SK-N-MC (cell line): ENCODE measurements around the gene HIF1A.

Source experiments
- EZH2 ChIP-seq: fragments of 200-600 bp; sonication (generic); IDR thresholded peaks from one replicate; pipeline ENCODE4 v1.6.1; 2017; ENCODE audit warnings: antibody characterized with exemption
- FOXP2 ChIP-seq: optimal IDR thresholded peaks from 2 replicates; pipeline ENCODE3; 2011; ENCODE audit warnings: mild to moderate bottlenecking, moderate library complexity; ENCODE audit not compliant: insufficient read depth; ENCODE audit errors: extremely low read length, control extremely low read depth
- POLR2AphosphoS5 ChIP-seq: IDR thresholded peaks from 2 replicates; pipeline ENCODE4 v1.6.1; 2012; ENCODE audit warnings: mild to moderate bottlenecking, low read depth, low read length, borderline replicate concordance

- TF ChIP-seq POLR2AphosphoS5: no peak
- TF ChIP-seq EZH2: no peak
- TF ChIP-seq FOXP2: no peak
Observed at GRCh38 chr14:61705017-61705416, 9.7 kb downstream of the HIF1A start.
